Astrocyte (in vitro differentiated cells and primary cell): ENCODE results near the gene SLC17A1.

Source experiments
- CTCF ChIP-seq: IDR thresholded peaks from 2 replicates; pipeline ENCODE4 v1.5.1; 2011; ENCODE audit warnings: low read depth, mild to moderate bottlenecking, inconsistent platforms, low read length, moderate library complexity; ENCODE audit not compliant: insufficient read depth
- EZH2 ChIP-seq: IDR thresholded peaks from 2 replicates; pipeline ENCODE4 v1.6.1; 2012; ENCODE audit warnings: mild to moderate bottlenecking, low read length, inconsistent platforms; ENCODE audit not compliant: insufficient read depth

DNA sequence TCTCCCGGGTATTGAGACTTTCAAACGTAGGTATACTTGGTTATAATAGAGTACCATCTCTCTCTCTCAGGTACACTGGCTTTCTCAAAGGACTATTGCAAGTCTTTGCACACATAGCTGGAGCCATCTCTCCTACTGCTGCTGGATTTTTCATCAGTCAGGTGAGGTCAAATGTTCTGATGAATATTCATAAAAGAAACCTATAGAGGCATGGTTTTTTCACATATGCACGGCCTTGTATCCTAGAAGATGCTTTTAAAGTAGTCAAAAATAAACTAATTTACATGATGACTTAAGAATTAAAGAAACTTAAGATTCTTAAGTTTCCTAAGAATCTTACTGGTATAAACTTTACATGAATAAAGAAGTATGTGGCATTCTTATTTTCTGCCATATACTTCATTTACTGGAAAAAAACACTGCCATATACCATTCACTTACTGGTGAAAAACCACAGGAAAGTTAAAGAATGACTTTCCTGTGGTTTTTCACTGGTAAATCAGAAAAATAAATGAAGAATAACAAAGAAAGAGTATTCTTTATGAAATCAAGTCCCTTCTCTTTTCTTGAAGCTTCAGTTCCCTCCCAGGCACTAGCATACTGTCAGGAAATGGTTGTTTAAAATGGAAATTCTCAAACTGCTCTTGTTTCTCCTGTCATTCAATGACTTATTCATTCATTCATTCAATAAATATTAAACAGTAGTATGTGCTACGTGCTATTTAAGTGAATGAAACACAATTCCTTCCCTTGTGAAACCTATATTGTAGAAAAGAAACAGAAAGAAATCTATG is 53.8 kb downstream of the SLC17A1 start:
- TF ChIP-seq CTCF (no peak), EZH2 (no peak)
